GM18858 (cell line): ENCODE results near the gene KIF17.

ENCODE experiments used
- ATAC-seq: cut with Tn5 transposase; IDR thresholded peaks from one replicate; pipeline ENCODE4 v1.9.1; 2021; ENCODE audit not compliant: unreplicated experiment

Gene KIF17

GRCh38 chr1:20632386-20632785 is 85.4 kb downstream of the KIF17 start:
- ATAC-seq, result no peak

DNA sequence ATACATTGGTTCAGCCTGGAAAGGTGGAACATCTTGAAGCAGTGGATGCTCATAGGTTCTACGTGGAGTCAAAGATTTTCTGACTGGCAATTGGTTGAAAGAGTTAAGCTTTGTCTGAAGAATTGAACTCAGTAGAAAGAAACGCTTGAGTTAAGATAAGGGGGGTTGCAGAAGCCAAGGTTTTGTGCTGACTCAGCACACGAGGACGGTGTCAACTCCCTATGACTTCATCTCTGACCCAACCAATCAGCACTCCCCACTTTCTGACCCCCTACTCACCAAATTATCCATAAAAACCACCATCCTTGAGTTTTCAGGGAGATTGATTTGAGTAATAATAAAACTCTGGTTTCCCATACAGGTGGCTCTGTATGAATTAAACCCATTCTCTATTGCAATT is 87.1 kb downstream of the KIF17 start:
- no peak for ATAC-seq

DNA sequence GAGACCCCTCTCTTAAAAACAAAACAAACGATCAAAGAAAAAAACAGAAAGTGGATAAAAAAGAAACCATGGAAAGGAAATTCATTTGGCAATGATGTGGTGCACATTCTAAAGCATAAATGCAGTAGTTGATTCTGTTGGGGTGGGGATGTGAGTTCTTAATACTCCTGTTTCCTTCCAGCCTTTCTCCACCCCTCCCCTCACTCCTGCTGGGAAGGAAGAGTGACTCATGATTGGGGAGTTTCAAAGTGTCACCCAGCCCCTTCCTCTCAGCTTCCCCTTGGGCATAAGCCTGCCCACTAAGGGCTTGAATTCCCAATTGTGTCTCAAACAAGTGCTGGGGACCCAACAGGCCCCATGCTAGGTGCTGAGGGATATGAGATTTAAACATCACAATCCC is 91.3 kb downstream of the KIF17 start:
- ATAC-seq, result no peak

DNA sequence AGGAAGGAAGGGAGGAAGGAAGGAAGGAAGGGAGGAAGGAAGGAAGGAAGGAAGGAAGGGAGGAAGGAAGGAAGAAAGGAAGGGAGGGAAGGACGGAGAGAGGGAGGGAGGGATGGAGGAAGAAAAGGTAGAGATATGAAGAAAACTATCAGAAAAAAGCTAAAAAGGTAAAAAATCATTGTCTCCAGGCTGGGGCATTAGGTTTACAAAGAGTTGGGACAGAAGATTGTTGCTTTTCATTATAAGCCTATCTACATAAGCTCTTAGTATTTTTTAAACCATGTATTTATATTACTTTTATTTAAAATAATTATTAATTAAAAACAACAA is 91.7 kb downstream of the KIF17 start:
- ATAC-seq, result no peak

GRCh38 chr1:20625176-20626097 is 92.4 kb downstream of the KIF17 start:
- ATAC-seq, result no peak

GRCh38 chr1:20624709-20625108 is 93.1 kb downstream of the KIF17 start:
- no peak for ATAC-seq

DNA sequence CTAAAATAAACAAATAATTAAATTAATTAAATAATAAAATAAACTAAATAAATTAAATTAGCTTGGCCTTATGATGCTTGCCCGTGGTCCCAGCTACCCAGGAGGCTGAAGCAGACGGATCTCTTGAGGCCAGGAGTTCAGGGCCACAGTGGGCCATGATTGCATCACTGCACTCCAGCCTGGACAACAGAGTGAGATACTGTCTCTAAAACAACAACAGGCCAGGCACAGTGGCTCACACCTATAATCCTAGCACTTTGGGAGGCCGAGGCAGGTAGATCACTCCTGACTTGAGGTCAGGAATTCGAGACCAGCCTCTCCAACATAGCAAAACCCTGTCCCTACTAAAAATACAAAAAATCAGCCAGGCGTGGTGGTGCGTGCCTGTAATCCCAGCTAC is 96.8 kb downstream of the KIF17 start:
- no peak for ATAC-seq

DNA sequence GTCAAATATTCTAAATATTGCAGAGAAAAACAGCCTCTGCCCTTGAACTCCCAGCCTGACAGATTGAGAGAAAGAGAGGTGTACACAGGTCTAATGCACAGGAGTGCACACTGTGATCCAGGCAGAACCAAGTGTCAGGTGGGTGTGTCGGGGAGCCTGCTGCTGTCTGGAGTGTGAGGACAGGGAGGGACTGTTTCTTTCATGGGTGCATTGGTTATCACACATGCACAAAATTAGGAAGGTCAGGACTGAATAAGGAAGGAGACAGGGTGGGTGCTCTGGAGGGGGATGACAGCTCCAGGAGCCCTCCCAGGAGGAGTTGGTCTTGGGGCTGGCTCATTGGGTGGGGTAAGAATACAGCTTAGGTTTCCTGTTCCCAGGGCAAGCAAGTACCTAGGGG is 97.8 kb downstream of the KIF17 start:
- ATAC-seq, result no peak

DNA sequence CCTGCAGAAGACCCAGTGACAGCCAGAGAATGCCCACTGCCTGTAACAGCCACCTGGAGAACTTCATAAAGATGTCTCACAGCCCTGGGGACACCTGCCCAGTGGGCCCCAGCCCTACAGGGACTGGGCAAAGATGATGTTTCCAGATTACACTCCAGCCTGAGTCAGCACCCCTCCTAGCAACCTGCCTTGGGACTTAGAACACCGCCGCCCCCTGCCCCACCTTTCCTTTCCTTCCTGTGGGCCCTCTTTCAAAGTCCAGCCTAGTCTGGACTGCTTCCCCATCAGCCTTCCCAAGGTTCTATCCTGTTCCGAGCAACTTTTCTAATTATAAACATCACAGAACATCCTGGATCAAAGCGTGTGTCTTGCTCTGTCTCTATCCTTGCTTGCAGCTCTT is 99.3 kb downstream of the KIF17 start:
- no peak for ATAC-seq

GRCh38 chr1:20616847-20617487 is 100.8 kb downstream of the KIF17 start:
- no peak for ATAC-seq

GRCh38 chr1:20615946-20616846 is 101.6 kb downstream of the KIF17 start:
- ATAC-seq, result no peak

DNA sequence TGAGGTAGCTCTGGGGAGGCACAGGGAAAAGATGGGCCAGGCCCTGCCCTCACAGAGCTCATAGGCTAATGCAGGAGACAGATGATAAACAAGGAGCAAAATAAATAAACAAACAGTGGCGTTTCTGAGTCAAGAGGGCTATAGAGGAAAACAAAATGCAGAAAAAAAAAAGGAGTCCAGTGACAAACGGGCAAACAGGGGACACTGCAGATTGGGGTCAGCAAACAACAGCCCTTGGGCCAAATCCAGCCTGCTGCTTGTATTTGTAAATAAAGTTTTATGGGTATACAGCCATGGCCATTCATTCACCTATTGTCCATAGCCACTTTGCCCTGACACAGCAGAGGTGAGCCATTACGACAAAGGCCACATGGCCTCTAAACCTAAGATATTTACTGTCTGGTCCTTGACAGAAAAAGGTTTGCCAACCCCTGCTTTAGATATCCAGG is 103.7 kb downstream of the KIF17 start:
- no peak for ATAC-seq
